Epithelial cell of esophagus (primary cell): ENCODE results near the gene STAB1.

Experiments
- DNase-seq: peaks from one replicate; pipeline ENCODE4 v3.0.0; 2010; ENCODE audit warnings: low read depth
- H3K4me3 ChIP-seq: 2 replicates; pipeline ENCODE4 v1.5.1; 2011; ENCODE audit warnings: mild to moderate bottlenecking, low read length, control low read depth
- CTCF ChIP-seq: IDR thresholded peaks from 2 replicates; pipeline ENCODE4 v1.5.1; 2011; ENCODE audit warnings: low read depth, mild to moderate bottlenecking, low read length, control low read depth, inconsistent platforms; ENCODE audit not compliant: insufficient read depth; ENCODE audit errors: missing control alignments

STAB1 gene

DNA sequence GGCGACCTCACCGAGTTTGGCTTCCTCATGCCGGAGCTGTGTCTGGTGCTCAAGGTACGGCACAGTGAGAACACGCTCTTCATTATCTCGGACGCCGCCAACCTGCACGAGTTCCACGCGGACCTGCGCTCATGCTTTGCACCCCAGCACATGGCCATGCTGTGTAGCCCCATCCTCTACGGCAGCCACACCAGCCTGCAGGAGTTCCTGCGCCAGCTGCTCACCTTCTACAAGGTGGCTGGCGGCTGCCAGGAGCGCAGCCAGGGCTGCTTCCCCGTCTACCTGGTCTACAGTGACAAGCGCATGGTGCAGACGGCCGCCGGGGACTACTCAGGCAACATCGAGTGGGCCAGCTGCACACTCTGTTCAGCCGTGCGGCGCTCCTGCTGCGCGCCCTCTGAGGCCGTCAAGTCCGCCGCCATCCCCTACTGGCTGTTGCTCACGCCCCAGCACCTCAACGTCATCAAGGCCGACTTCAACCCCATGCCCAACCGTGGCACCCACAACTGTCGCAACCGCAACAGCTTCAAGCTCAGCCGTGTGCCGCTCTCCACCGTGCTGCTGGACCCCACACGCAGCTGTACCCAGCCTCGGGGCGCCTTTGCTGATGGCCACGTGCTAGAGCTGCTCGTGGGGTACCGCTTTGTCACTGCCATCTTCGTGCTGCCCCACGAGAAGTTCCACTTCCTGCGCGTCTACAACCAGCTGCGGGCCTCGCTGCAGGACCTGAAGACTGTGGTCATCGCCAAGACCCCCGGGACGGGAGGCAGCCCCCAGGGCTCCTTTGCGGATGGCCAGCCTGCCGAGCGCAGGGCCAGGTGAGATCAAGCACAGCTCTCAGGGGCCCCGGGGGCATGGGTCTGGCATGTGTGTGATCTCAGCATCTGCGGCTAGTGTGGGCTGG is 7.1 kb upstream of the STAB1 start:
- DNase-seq = no peak
- no peak overlapping the region for H3K4me3 ChIP-seq
- no peak for TF ChIP-seq CTCF

- H3K4me3 ChIP-seq = no peak overlapping the region
- no peak for DNase-seq
- TF ChIP-seq CTCF = no peak
Observed at GRCh38 chr3:52488746-52489145, 6.4 kb upstream of the STAB1 start.

DNA sequence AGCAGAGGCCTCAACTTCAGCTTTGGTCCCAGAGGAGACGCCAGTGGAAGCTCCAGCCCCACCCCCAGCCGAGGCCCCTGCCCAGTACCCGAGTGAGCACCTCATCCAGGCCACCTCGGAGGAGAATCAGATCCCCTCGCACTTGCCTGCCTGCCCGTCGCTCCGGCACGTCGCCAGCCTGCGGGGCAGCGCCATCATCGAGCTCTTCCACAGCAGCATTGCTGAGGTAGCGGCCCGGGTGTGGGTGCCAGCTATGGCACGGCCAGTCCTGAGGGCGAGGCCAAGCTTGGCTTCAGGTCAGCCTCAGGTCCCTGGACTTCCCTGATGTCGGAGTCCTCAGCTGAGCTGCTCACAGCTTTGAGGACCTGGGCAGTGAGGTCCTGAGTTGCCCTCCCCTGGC is 5.7 kb upstream of the STAB1 start:
- H3K4me3 ChIP-seq = no peak overlapping the region
- TF ChIP-seq CTCF = no peak
- DNase-seq = no peak

- H3K4me3 ChIP-seq = no peak overlapping the region
- no peak for TF ChIP-seq CTCF
- DNase-seq = no peak
Observed at GRCh38 chr3:52490035-52490938, 4.9 kb upstream of the STAB1 start.

GRCh38 chr3:52490939-52491526 is 4.1 kb upstream of the STAB1 start:
- no peak for TF ChIP-seq CTCF
- no peak overlapping the region for H3K4me3 ChIP-seq
- DNase-seq = no peak

DNA sequence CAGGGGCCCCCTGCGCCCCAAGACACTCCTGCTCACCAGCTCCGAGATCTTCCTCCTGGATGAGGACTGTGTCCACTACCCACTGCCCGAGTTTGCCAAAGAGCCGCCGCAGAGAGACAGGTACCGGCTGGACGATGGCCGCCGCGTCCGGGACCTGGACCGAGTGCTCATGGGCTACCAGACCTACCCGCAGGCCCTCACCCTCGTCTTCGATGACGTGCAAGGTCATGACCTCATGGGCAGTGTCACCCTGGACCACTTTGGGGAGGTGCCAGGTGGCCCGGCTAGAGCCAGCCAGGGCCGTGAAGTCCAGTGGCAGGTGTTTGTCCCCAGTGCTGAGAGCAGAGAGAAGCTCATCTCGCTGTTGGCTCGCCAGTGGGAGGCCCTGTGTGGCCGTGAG is 3.1 kb upstream of the STAB1 start:
- TF ChIP-seq CTCF = no peak

More for the DNA sequence above, 3.1 kb upstream of the STAB1 start:
- DNase-seq = no peak
- no peak overlapping the region for H3K4me3 ChIP-seq
